A673 (cell line): Measurements from ENCODE around the gene ARL5C. TPM values are rescaled to one million over a fixed set of nuclear protein-coding genes. Genes with fewer than 3 reads are reported as not detected.

Experiments used
- BruUV-seq: library from RNA; stranded (reverse); fragments of 400-500 nt; replicated peaks from 2 replicates; lab custom pipeline; 2021; lab: Mats Ljungman, UMichigan
- CTCF ChIA-PET: fragments of 300-600 bp; sonication (Branson Sonifier 250); formaldehyde crosslinking; loops from one replicate; lab custom pipeline; 2022; ENCODE audit warnings: antibody characterized with exemption; lab: Charles Lee
- POLR2A ChIA-PET: fragments of 300-600 bp; sonication (Branson Sonifier 250); formaldehyde crosslinking; loops from one replicate; lab custom pipeline; 2022; ENCODE audit warnings: antibody characterized with exemption; ENCODE audit not compliant: low non-redundant PET; lab: Charles Lee
- DNase-seq: peaks from one replicate; pipeline ENCODE4 v3.0.0-alpha.2; 2015; ENCODE audit warnings: low spot score
- H3K27ac ChIP-seq: fragments of 200-600 bp; sonication (generic); 2 replicates; pipeline ENCODE4 v1.5.1; 2016; ENCODE audit warnings: mixed run types, low read depth, mild to moderate bottlenecking, mixed read lengths, antibody characterized with exemption, low read length; ENCODE audit not compliant: poor library complexity, severe bottlenecking
- H3K27me3 ChIP-seq: fragments of 200-600 bp; sonication (generic); replicated peaks from 2 replicates; pipeline ENCODE4 v1.6.1; 2017; ENCODE audit warnings: mixed run types, low read depth, mild to moderate bottlenecking, mixed read lengths, antibody characterized with exemption, low read length; ENCODE audit not compliant: insufficient read depth, poor library complexity
- H3K36me3 ChIP-seq: fragments of 200-600 bp; sonication (generic); 2 replicates; pipeline ENCODE4 v1.6.1; 2016; ENCODE audit warnings: mixed run types, mild to moderate bottlenecking, mixed read lengths, antibody characterized with exemption, low read length; ENCODE audit not compliant: insufficient read depth, poor library complexity, severe bottlenecking
- H3K4me1 ChIP-seq: fragments of 200-600 bp; sonication (generic); 2 replicates; pipeline ENCODE4 v1.6.1; 2017; ENCODE audit warnings: mixed run types, mild to moderate bottlenecking, mixed read lengths, antibody characterized with exemption, low read length; ENCODE audit not compliant: insufficient read depth, poor library complexity, severe bottlenecking
- H3K4me3 ChIP-seq: fragments of 200-600 bp; sonication (generic); 2 replicates; pipeline ENCODE4 v1.5.1; 2016; ENCODE audit warnings: low read depth, mixed run types, mild to moderate bottlenecking, mixed read lengths, low read length; ENCODE audit not compliant: poor library complexity, severe bottlenecking
- H3K9me3 ChIP-seq: fragments of 200-600 bp; sonication (generic); 2 replicates; pipeline ENCODE4 v1.6.1; 2016; ENCODE audit warnings: mixed run types, low read depth, mild to moderate bottlenecking, mixed read lengths, antibody characterized with exemption, low read length; ENCODE audit not compliant: poor library complexity, severe bottlenecking
- EZH2 ChIP-seq: fragments of 200-600 bp; sonication (generic); IDR thresholded peaks from 2 replicates; pipeline ENCODE4 v1.6.1; 2017; ENCODE audit warnings: borderline replicate concordance, low read depth, mild to moderate bottlenecking, mixed read lengths, antibody characterized with exemption, low read length; ENCODE audit not compliant: poor library complexity, severe bottlenecking
- intact Hi-C: fragments of 100-400 bp; cut with micrococcal nuclease; formaldehyde crosslinking; loops from one replicate; pipeline ENCODE4 v1.10.0; 2022; ENCODE audit not compliant: unreplicated experiment
- total RNA-seq: library from RNA; stranded (reverse); gene quantifications from 2 replicates; pipeline ENCODE4 v1.2.3, GENCODE V29; 2021
- TF ChIP-seq, protein P1 (sequence below): fragments of 300-800, 200-600 bp; sonication (generic); conservative IDR thresholded peaks from 2 replicates; pipeline ENCODE4 v1.5.1; 2017; ENCODE audit warnings: low read depth, mild to moderate bottlenecking, antibody characterized with exemption, low read length, moderate library complexity, mixed read lengths

The ARL5C gene
- total RNA-seq, 1 experiment from 2014 or later = not detected

DNA sequence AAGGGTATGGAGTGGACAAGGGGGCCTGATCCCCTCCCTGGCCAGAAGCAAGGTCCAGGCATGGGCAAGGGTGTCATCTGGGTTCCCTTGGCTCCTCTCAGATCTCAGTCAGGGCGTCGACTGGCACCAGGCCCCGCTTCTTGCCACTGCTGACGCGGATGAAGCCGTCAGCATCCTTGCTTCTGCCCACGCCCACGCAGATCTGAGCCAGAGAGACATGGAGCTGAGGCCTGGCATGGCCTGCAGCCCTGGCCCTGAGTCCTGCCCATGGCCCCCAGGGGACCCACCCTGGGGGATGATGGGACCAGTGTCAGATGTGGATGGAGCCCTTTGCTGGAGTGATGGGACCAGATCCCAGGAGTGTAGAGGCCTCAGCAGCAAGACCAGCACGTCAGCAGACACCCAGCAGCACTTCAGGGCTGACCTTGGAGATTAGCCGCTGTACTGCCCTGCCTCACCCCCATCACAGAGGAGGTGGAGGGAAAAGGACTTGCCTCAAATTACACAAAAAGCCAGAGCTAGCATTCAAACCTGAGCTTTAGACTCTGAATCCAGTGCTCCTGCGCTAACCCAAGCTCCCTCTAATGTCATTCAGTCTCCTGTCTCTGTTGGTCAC is 46.3 kb upstream of the ARL5C start:
- ChIA-PET POLR2A (no interaction called here), CTCF (no interaction called here)
- intact Hi-C loops = no loop called here
- DNase-seq = no peak
- Histone ChIP-seq H3K4me3 (no peak overlapping the region), H3K4me1 (peaks cover 19% of the 10 kb centered on the region), H3K27ac (no peak overlapping the region), H3K36me3 (no peaks in the 10 kb centered on the region), H3K9me3 (no peaks in the 10 kb centered on the region), H3K27me3 (no peaks in the 10 kb centered on the region)
- TF ChIP-seq, protein P1, sequence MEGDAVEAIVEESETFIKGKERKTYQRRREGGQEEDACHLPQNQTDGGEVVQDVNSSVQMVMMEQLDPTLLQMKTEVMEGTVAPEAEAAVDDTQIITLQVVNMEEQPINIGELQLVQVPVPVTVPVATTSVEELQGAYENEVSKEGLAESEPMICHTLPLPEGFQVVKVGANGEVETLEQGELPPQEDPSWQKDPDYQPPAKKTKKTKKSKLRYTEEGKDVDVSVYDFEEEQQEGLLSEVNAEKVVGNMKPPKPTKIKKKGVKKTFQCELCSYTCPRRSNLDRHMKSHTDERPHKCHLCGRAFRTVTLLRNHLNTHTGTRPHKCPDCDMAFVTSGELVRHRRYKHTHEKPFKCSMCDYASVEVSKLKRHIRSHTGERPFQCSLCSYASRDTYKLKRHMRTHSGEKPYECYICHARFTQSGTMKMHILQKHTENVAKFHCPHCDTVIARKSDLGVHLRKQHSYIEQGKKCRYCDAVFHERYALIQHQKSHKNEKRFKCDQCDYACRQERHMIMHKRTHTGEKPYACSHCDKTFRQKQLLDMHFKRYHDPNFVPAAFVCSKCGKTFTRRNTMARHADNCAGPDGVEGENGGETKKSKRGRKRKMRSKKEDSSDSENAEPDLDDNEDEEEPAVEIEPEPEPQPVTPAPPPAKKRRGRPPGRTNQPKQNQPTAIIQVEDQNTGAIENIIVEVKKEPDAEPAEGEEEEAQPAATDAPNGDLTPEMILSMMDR = no peak
- no peak for TF ChIP-seq EZH2
- no TSS peak for BruUV-seq

DNA sequence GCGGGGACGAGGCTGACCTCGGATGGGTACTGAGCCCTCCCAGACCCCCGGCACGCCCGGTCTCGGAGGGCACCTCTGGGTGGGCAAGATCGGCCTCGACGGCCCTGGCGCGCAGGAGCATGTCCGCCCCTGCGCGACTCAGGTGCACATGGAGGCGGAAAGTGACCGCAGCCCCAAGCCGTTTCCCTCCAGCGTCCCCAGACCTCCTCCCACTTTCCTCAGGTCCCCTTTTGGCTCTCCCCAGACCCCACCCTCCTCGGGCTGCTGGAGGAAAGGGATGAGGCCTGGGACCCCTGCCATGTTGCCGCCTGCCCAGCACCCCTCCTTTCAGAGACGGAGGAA is 44.1 kb upstream of the ARL5C start:
- peaks cover 22% of the 10 kb centered on the region for H3K4me1 ChIP-seq
- TF ChIP-seq EZH2 = no peak
- TF ChIP-seq, protein P1 = no peak
- no peaks in the 10 kb centered on the region for H3K27me3 ChIP-seq
- no TSS peak for BruUV-seq
- ChIA-PET POLR2A (interaction anchor here (1.1 kb wide), 1 partner anchor 10 kb away, joined by 6 read pairs; the partner anchor contains the start of gene RPL19), CTCF (no interaction called here)
- H3K9me3 ChIP-seq = no peaks in the 10 kb centered on the region
- no peaks in the 10 kb centered on the region for H3K36me3 ChIP-seq
- DNase-seq = no peak
- peak overlapping the region; percentile 32 for H3K4me3 ChIP-seq
- intact Hi-C loops = no loop called here
- peak overlapping the region; percentile 82 for H3K27ac ChIP-seq

DNA sequence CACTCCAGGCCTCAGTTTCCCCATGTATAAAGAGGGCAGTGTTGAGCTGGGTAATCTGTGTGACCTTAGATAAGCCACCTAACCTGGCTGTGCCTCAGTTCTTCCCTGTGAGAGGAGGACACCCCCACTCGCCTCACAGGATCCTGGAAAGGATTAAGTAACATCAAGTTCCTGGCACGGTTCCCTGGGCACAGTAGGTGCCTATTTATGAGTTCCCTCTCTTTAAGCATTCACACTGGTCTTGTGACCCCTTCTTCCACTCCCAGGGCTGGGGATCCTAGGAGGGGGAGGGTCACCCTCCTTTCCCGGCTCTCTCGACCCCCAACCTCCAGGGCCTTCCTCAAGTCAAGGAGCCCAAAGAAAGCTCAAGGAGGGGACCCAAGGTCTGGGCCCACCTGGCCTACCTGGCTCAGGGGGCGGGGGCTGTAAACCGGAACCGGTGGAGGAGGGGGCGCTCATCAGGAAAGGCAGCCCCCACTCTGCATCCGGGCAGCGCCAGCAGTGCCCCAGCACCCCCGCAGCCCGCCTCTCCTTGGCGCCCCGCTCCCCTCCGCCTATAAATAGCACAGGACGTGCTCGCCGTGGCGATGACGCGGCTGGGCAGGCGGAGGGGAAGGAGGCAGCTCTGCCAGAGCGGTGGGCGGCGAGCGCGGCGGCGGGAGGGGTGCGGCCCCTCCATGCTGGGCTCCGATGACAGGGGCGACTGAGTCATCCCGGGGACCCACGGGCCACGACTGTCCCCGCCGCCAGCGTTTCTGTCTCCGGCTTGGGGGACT is 43.5 kb upstream of the ARL5C start:
- Histone ChIP-seq H3K27ac (peak overlapping the region; percentile 82), H3K27me3 (no peaks in the 10 kb centered on the region), H3K36me3 (no peaks in the 10 kb centered on the region), H3K4me3 (peak overlapping the region; percentile 32), H3K4me1 (peaks cover 22% of the 10 kb centered on the region), H3K9me3 (no peaks in the 10 kb centered on the region)
- intact Hi-C loops = no loop called here
- ChIA-PET POLR2A (interaction anchor here (0.7 to 1.1 kb wide), 2 partner anchors 10 to 458 kb away, joined by 3 to 6 read pairs; partner anchors contain the start of gene RPL19), CTCF (interaction anchor here (1.0 to 3.7 kb wide), 4 partner anchors 23 to 36 kb away, joined by 3 to 40 read pairs (median 4); no protein-coding TSS in a partner anchor)
- BruUV-seq = no TSS peak
- peak; percentile 71 for DNase-seq
- no peak for TF ChIP-seq EZH2
- TF ChIP-seq, protein P1 = no peak
